Measurements from ENCODE around the gene SPDYE11. TPM values are rescaled to one million over a fixed set of nuclear protein-coding genes. Genes with fewer than 3 reads are reported as not detected.
"Not testable (repeated sequence)": the region's sequence is repeated elsewhere in the genome, so short reads cannot be mapped to it uniquely, and the experiment has no call there.

Gene SPDYE11, protein sequence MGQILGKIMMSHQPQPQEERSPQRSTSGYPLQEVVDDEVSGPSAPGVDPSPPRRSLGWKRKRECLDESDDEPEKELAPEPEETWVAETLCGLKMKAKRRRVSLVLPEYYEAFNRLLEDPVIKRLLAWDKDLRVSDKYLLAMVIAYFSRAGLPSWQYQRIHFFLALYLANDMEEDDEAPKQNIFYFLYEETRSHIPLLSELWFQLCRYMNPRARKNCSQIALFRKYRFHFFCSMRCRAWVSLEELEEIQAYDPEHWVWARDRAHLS
- total RNA-seq = not detected

DNA sequence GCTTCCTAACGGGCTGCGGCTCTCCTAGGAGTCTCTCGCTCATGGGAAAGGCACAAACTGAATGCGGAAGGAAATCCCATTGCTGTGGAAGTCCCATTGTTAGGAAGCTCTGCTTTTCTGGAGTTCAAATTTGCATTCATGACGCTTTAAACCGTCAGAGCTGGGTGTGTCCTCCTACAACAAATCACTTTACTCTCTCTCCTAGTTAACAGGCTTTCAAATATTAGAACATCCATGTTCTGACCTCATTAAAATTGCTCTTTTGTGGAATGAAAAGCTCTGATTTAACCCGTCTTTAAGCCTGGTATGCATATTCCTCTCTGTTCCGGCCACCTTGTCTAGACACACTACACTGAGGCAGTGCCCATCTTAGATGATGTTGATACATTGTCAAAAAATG, at the start of gene SPDYE11:
TSS of gene SPDYE11 (minus strand) at position 101 of the 400 bp plus-strand sequence. CDS start 1,800 bp downstream, outside the sequence.
- not testable (repeated sequence) for H3K4me3 ChIP-seq; H3K4me1 ChIP-seq; H3K9me3 ChIP-seq; DNase-seq (ENCODE audit: low spot score); H3K36me3 ChIP-seq; H3K27me3 ChIP-seq; H3K27ac ChIP-seq

DNA sequence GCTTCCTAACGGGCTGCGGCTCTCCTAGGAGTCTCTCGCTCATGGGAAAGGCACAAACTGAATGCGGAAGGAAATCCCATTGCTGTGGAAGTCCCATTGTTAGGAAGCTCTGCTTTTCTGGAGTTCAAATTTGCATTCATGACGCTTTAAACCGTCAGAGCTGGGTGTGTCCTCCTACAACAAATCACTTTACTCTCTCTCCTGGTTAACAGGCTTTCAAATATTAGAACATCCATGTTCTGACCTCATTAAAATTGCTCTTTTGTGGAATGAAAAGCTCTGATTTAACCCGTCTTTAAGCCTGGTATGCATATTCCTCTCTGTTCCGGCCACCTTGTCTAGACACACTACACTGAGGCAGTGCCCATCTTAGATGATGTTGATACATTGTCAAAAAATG, 28.2 kb upstream of the SPDYE11 start, which contains the start of gene SPDYE9:
TSS of gene SPDYE9 (minus strand) at position 101 of the 400 bp plus-strand sequence. CDS start 1,800 bp downstream, outside the sequence.
- not testable (repeated sequence) for DNase-seq (ENCODE audit: low spot score); H3K27me3 ChIP-seq

DNA sequence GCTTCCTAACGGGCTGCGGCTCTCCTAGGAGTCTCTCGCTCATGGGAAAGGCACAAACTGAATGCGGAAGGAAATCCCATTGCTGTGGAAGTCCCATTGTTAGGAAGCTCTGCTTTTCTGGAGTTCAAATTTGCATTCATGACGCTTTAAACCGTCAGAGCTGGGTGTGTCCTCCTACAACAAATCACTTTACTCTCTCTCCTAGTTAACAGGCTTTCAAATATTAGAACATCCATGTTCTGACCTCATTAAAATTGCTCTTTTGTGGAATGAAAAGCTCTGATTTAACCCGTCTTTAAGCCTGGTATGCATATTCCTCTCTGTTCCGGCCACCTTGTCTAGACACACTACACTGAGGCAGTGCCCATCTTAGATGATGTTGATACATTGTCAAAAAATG, 28.0 kb downstream of the SPDYE11 start, which contains the start of gene SPDYE8:
TSS of gene SPDYE8 (minus strand) at position 101 of the 400 bp plus-strand sequence. CDS start 1,800 bp downstream, outside the sequence.
- not testable (repeated sequence) for H3K36me3 ChIP-seq; H3K9me3 ChIP-seq; DNase-seq (ENCODE audit: low spot score); H3K4me1 ChIP-seq; H3K27ac ChIP-seq; H3K4me3 ChIP-seq; H3K27me3 ChIP-seq

More for the DNA sequence above, 28.2 kb upstream of the SPDYE11 start, which contains the start of gene SPDYE9:
- not testable (repeated sequence) for H3K4me3 ChIP-seq, H3K9me3 ChIP-seq, H3K36me3 ChIP-seq, H3K27ac ChIP-seq, H3K4me1 ChIP-seq

DNA sequence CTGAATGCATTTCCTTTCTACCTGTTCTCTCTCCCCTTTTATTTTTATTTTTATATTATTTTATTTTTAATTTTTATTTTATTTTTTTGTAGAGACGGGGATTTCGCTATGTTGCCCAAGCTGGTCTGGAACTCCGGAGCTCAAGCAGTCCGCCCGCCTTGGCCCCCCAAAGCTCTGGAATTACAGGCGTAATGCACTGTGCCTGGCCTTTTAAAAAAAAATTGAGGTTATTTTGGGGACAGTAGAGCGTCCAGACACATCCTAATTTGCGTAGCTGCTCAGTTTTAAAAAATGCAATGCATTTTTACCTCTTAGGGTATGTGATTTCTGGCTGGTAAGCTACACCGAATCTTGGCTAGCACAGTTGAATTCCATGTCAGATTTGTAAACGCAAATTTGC, 51.2 kb downstream of the SPDYE11 start:
- not testable (repeated sequence) for H3K36me3 ChIP-seq; H3K9me3 ChIP-seq; DNase-seq (ENCODE audit: low spot score); H3K27me3 ChIP-seq; H3K4me1 ChIP-seq
- Histone ChIP-seq H3K27ac (peak overlapping the region in 1 of 2 donors; percentile 91), H3K4me3 (peak overlapping the region; percentile 25 to 66)

DNA sequence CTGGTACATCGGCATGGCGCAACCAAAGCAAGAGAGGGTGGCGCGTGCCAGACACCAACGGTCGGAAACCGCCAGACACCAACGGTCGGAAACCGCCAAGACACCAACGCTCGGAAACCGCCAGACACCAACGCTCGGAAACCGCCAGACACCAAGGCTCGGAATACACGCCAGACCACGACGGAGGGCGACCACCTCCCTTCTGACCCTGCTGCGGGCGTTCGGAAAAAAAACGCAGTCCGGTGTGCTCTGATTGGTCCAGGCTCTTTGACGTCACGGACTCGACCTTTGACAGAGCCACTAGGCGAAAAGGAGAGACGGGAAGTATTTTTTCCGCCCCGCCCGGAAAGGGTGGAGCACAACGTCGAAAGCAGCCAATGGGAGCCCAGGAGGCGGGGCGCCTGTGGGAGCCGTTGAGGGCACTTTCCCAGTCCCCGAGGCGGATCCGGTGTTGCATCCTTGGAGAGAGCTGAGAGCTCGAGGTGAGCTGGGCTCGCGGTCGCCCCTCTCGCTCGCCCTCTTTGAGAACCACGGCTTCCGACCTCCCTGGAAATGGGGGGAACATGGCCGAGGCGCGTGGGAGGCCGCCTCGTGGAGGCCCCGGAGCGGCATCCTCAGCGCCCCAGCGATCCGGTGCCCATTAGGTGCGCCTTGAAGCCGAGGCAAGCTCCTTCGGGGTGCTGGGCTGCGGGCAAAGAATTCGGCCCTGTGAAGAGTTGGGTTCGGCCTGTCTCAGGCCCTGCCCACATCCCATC, 51.8 kb downstream of the SPDYE11 start:
- Histone ChIP-seq H3K4me3 (peak overlapping the region; percentile 59 to 66), H3K27ac (peak overlapping the region; percentile 89 to 91)
- not testable (repeated sequence) for H3K36me3 ChIP-seq, H3K27me3 ChIP-seq, H3K9me3 ChIP-seq, H3K4me1 ChIP-seq
- peak; percentile 95 for DNase-seq (ENCODE audit: low spot score)

DNA sequence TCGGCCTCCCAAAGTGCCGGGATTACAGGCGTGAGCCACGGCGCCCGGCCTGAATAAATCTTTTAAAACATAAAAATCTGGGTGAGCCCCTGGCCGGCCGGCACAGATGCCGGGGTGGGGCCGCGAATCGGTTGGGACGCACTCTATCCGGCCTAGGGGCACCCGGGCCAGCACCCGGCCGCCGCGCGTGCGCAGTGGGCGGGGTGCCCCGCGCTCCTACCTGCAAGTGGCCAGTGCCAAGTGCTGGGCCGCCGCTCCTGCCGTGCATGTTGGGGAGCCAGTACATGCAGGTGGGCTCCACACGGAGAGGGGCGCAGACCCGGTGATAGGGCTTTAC, 52.4 kb downstream of the SPDYE11 start:
- not testable (repeated sequence) for H3K4me1 ChIP-seq, H3K27me3 ChIP-seq, H3K36me3 ChIP-seq, H3K9me3 ChIP-seq
- peak; percentile 73 for DNase-seq (ENCODE audit: low spot score)
- Histone ChIP-seq H3K27ac (peak overlapping the region; percentile 89 to 91), H3K4me3 (peak overlapping the region; percentile 59 to 66)

DNA sequence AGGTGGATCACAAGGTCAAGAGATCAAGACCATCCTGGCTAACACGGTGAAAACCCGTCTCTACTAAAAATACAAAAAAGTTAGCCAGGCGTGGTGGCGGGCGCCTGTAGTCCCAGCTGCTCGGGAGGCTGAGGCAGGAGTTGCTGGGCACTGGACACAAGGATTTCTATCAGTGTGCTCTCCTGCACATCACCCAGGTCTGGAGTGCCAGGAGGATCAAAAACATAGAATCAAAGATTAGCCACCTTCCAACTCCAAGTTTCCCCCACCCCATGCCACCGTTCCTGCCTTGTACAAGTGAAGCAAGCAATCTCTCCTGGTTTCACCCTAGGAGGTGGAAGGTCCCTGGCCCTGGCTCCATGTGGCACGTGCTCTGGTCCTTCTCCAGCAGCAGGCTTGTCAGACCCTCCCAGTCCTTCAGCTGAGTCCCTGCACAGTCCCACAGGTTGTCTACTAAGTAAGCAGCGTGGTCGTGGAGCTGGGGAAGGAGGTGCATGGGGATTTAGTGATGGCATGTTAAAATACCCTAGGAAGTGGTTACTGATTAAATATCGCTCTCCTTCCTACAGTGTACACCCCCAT, 59.7 kb downstream of the SPDYE11 start:
- not testable (repeated sequence) for DNase-seq (ENCODE audit: low spot score); H3K36me3 ChIP-seq; H3K4me1 ChIP-seq; H3K4me3 ChIP-seq; H3K27ac ChIP-seq; H3K9me3 ChIP-seq; H3K27me3 ChIP-seq

Other genes starting within 250 kb of the SPDYE11 start
- 1 to 10 TPM; 1.2 to 3.5 TPM for gene TYW1B, start 229.7 kb downstream of the SPDYE11 start, total RNA-seq
- 10 to 100 TPM; 11.9 to 17.1 TPM for gene POM121, start 132.8 kb downstream of the SPDYE11 start, total RNA-seq
- not detected for gene TRIM74, start 88.4 kb downstream of the SPDYE11 start, total RNA-seq
- not detected for gene SPDYE8, start 28.1 kb downstream of the SPDYE11 start, total RNA-seq
- gene SPDYE9, start 28.1 kb upstream of the SPDYE11 start, total RNA-seq = not detected

Measured in right atrium auricular region (tissue), 2 donors.